Measurements from ENCODE around the gene WNT16.

The WNT16 gene

GRCh38 chr7:121371883-121372282, 43.1 kb downstream of the WNT16 start:
- Histone ChIP-seq H3K27ac (ENCODE audit: low read depth, low read length) (peak overlapping the region; percentile 95), H3K36me3 (ENCODE audit: control insufficient read depth, low read length) (peaks cover 77% of the 10 kb centered on the region), H3K27me3 (ENCODE audit: control insufficient read depth, low read length) (no peaks in the 10 kb centered on the region), H3K4me1 (ENCODE audit: control insufficient read depth, low read length) (peaks cover 99% of the 10 kb centered on the region), H3K79me2 (ENCODE audit: control insufficient read depth, low read length) (peaks cover 60% of the 10 kb centered on the region), H3K4me2 (ENCODE audit: low read length) (peak overlapping the region; percentile 68), H3K9me3 (ENCODE audit: control insufficient read depth, insufficient read depth, low read length) (no peaks in the 10 kb centered on the region), H3K4me3 (ENCODE audit: low read length) (peak overlapping the region; percentile 62), H4K20me1 (ENCODE audit: control insufficient read depth, insufficient read depth, low read depth, low read length) (no peaks in the 10 kb centered on the region), H3F3A (ENCODE audit: control insufficient read depth, insufficient read depth) (peaks cover 49% of the 10 kb centered on the region), H3K9me2 (replicated peaks; ENCODE audit: control insufficient read depth, low read length) (no peaks in the 10 kb centered on the region)
- TF ChIP-seq CTCF (IDR thresholded peaks at IDR 0.05; ENCODE audit: low read depth, low read length, poor library complexity, severe bottlenecking) (no peak), EZH2phosphoT487 (IDR thresholded peaks at IDR 0.05; ENCODE audit: borderline replicate concordance, low read length) (no peak)

- H3K9me3 ChIP-seq (ENCODE audit: control insufficient read depth, insufficient read depth, low read length): no peaks in the 10 kb centered on the region
- peak overlapping the region; percentile 95 for H3K27ac ChIP-seq (ENCODE audit: low read depth, low read length)
Measured at GRCh38 chr7:121372376-121373010, 43.7 kb downstream of the WNT16 start.

GRCh38 chr7:121373177-121373576, 44.4 kb downstream of the WNT16 start:
- Histone ChIP-seq H3K79me2 (ENCODE audit: control insufficient read depth, low read length) (peaks cover 51% of the 10 kb centered on the region), H3K36me3 (ENCODE audit: control insufficient read depth, low read length) (peaks cover 78% of the 10 kb centered on the region), H3K9me3 (ENCODE audit: control insufficient read depth, insufficient read depth, low read length) (peaks cover under 1% of the 10 kb centered on the region; the same call in 1 of the 2 replicates), H3K9me2 (replicated peaks; ENCODE audit: control insufficient read depth, low read length) (no peaks in the 10 kb centered on the region), H4K20me1 (ENCODE audit: control insufficient read depth, insufficient read depth, low read depth, low read length) (no peaks in the 10 kb centered on the region), H3F3A (ENCODE audit: control insufficient read depth, insufficient read depth) (peaks cover 46% of the 10 kb centered on the region), H3K27me3 (ENCODE audit: control insufficient read depth, low read length) (no peaks in the 10 kb centered on the region), H3K4me1 (ENCODE audit: control insufficient read depth, low read length) (peaks cover 99% of the 10 kb centered on the region), H3K4me2 (ENCODE audit: low read length) (peak overlapping the region; percentile 68), H3K4me3 (ENCODE audit: low read length) (peak overlapping the region; percentile 62), H3K27ac (ENCODE audit: low read depth, low read length) (peak overlapping the region; percentile 95)
- TF ChIP-seq EZH2phosphoT487 (IDR thresholded peaks at IDR 0.05; ENCODE audit: borderline replicate concordance, low read length): no peak
- peak; percentile 29 for TF ChIP-seq CTCF (IDR thresholded peaks at IDR 0.05; ENCODE audit: low read depth, low read length, poor library complexity, severe bottlenecking)

More at GRCh38 chr7:121372376-121373010, 43.7 kb downstream of the WNT16 start:
- peaks cover 54% of the 10 kb centered on the region for H3K79me2 ChIP-seq (ENCODE audit: control insufficient read depth, low read length)
- H3K4me1 ChIP-seq (ENCODE audit: control insufficient read depth, low read length): peaks cover 99% of the 10 kb centered on the region
- no peaks in the 10 kb centered on the region for H3K27me3 ChIP-seq (ENCODE audit: control insufficient read depth, low read length)
- TF ChIP-seq EZH2phosphoT487 (IDR thresholded peaks at IDR 0.05; ENCODE audit: borderline replicate concordance, low read length) (no peak), CTCF (IDR thresholded peaks at IDR 0.05; ENCODE audit: low read depth, low read length, poor library complexity, severe bottlenecking) (no peak)
- peaks cover 49% of the 10 kb centered on the region for H3F3A ChIP-seq (ENCODE audit: control insufficient read depth, insufficient read depth)
- H3K36me3 ChIP-seq (ENCODE audit: control insufficient read depth, low read length): peaks cover 78% of the 10 kb centered on the region
- peak overlapping the region; percentile 62 for H3K4me3 ChIP-seq (ENCODE audit: low read length)
- no peaks in the 10 kb centered on the region for H4K20me1 ChIP-seq (ENCODE audit: control insufficient read depth, insufficient read depth, low read depth, low read length)
- H3K9me2 ChIP-seq (replicated peaks; ENCODE audit: control insufficient read depth, low read length): no peaks in the 10 kb centered on the region
- peak overlapping the region; percentile 68 for H3K4me2 ChIP-seq (ENCODE audit: low read length)
